ENCODE data around the gene C14orf132.
"Not testable (repeated sequence)": the region's sequence is repeated elsewhere in the genome, so short reads cannot be mapped to it uniquely, and the experiment has no call there.

The C14orf132 gene
- total RNA-seq, result 3.5 to 16.4 reads per million in 2 donors

DNA sequence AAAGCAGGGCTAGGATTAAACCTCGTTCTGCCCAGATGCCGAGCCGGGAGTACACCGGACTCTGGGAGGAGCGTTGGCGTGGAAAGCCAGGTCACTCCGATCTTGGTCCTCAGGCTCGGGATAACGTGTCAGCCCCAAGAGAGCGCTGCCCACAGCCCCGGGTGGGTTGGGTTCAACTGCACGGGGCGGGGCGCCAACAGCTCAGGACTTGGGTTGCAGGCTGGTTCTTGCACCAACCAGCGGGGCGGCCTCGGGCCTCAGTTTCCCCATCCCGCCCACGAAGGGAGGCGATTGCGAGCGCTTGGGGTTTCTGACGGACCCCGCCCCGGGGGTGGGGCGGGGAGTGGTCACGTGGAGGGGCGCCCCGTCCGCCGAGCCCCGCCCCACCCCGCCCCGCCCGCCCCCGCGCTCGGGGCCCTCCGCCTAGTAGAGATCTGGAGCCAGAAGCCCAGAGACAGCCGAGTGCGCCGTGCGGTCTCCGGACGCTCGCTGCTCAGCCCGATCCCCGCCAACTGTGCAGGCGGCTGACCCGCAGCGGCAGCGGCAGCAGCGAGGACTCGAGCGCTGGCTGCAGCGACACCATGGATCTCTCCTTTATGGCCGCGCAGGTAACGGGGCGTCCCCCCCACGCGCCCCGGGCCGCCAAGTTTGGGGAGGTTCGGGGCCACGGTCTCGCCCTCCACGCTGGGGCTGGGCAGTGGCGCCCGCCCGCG, at the start of gene C14orf132:
TSS of gene C14orf132 (plus strand) at position 443 of the 713 bp plus-strand sequence. CDS start at position 582, 139 bp downstream.
- DNase-seq, result peak; percentile 14

DNA sequence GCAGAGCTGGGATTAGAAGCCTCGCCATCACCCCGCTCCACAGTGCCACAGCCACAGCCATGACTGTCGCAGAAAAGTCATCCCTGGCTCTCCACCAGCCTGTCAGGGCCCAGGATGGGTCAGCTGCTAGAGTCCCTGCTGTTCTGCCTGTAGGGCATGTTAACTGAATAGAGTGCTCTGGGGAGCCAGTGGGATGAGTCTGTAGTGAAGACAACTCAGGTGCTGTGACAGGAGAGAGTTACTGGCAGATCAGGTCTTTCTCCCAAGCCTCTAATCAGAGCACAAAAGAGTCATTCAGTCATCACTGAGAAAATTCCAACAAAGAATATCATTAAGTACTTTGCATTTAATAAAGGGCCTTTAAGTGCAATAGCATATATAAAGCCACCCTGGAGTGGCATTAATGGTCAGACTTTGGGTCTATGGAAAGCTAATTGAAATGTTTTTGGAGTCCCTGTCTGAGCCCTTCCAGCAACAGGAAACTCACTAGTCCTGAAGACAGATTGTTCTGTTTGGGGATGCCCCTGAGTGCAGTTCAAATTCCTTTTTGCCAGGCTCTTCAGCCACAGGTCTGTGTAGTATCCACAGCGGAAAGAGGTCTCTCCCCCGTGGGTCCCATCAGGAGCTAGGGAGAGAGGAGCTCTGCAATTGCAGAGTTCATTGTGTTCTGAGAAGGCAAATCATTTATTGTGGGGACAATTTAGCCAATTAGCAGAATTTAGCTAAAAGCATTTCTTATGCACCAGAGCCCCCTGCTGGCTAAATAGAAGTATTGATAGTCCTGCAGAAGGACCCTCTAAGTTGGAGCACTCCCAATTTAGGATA, 45.2 kb upstream of the C14orf132 start:
- DNase-seq, result no peak

DNA sequence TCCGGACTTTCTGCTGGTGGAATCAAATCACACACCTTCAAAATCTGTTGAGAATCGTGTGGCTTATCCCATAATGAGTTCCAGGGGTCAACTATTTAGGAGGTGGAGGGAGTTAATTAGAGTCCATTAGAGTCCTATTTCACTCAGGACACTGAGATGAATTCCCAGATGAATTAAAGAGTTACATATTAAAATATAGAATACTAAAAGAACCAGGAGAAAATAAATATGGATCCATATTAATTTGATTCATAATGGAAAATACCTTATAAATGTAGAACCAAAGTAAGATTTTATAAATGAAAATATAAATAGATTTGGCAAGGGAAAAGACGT, 44.6 kb upstream of the C14orf132 start:
- DNase-seq, result no peak

GRCh38 chr14:95998656-95999055, 40.5 kb upstream of the C14orf132 start:
- DNase-seq, result no peak

GRCh38 chr14:96001866-96002497, 37.2 kb upstream of the C14orf132 start:
- no peak for DNase-seq

GRCh38 chr14:96002498-96002884, 36.7 kb upstream of the C14orf132 start:
- DNase-seq, result no peak

- no peak for DNase-seq
Measured at GRCh38 chr14:96011131-96011530, 28.0 kb upstream of the C14orf132 start.

DNA sequence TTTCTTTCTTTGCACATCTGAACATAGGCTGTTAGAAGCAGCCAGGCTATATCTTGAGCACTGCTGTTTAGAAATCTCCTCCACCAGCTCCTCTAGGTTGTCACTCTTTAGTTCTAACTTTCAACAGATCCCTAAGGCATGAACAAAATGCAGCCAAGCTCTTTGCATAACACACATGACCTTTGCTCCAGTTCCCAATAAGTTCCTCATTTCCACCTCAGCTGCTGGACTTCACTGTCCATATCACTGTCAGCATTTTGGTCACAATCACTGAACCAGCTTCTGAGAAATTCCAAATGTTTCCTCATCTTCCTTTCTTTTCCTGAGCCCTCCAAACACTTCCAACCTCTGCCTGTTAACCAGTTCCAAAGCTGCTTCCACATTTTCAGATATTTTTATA, 27.6 kb upstream of the C14orf132 start:
- no peak for DNase-seq

DNA sequence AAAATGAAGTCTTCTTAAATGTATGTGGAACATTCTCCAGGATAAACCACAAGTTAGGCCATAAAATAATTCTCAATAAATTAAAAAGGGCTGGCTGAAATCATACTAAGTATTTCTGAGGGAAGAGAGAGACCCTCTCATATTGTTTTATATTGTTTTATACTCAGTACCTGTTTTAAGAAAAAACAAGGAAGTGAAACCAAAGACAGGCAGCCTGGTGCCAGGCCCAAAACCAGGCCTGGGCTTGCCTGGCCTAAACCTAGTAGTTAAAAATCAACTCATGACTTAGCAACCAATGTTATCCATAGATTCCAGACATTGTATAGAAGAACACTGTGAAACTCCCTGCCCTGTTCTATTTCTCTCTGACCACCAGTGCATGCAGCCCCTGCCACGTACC, 26.4 kb upstream of the C14orf132 start:
- not testable (repeated sequence) for DNase-seq

DNA sequence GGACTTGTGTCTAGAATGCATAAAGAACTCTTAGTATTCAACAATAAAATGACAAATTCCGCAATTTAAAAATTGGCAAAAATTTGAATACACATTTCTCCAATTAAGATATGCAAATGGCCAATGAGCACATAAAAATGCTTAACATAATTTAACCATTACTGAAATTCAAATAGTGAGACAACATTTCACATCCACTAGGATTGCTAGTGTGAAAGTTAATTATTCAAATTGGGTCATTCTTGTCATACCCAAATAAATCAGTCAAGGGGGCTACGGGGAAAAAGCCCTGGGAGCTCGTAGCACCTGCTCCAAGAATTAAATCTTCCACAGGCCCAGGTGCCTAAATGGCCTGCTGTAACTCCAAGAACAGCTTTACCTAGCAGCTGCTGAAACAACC, 25.0 kb upstream of the C14orf132 start:
- no peak for DNase-seq

GRCh38 chr14:96016501-96017160, 22.5 kb upstream of the C14orf132 start:
- DNase-seq, result no peak

DNA sequence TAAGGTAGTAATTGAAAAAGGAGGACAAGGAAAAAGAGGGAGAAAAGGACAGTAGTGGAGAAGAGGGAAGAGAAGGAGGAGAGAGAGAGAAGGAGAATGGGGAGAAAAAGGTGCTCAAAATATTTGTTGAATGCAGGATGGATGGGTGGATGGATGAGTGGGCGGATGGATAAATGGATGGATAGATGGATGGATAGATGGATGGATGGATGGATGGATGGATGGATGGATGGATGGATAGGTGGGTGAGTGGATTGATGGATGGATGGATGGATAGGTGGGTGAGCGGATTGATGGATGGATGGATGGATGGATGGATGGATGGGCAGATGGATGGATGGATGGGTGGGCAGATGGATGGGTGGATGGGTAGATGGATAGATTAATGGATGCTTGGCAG, 21.3 kb upstream of the C14orf132 start:
- DNase-seq, result no peak

GRCh38 chr14:96027431-96028355, 11.5 kb upstream of the C14orf132 start:
- no peak for DNase-seq

DNA sequence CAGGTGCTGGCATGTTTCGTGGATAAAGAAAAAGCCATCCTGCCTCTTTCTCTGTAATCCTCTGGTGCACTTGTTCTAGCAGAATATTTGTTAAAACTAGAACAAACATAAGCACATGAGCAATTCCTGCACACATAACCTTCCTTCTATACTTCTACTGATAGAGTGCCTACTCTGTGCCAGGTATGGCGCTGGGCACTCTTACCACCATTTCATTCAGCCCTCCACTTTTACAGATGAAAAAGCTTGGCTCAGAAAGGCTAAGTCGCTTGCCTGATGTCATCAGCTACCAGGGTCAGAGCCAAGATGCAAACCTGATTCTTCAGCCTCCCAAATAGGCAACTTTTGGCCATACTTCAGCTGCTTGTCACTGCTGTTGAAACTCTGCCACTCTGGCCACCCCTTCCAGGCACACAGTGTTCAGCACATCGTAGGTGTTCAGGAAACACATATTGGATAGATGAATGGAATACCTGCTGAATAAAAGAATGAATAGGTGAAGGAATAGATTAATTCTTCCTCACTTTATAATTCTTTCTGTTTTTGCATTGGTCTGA, 10.0 kb upstream of the C14orf132 start:
- DNase-seq, result no peak

GRCh38 chr14:96030108-96030760, 8.9 kb upstream of the C14orf132 start:
- no peak for DNase-seq

- DNase-seq, result no peak
Measured at GRCh38 chr14:96031691-96032090, 7.5 kb upstream of the C14orf132 start.

DNA sequence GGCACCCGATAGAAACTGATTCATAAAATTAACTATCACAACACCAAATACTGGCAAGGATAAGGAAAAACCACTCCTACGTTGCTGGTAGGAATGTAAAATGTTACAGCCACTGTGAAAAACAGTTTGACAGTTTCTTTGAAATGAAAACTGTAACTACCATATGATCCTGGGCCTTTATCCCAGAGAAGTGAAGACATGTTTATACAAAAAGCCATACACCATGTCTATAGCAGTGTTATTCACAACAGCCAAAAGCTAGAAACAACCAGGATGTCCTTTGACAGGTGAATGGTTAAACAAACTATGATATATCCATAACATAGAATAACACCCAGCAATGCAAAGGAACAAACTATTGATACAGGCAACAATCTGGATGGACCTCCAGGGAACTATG, 3.7 kb upstream of the C14orf132 start:
- no peak for DNase-seq

DNA sequence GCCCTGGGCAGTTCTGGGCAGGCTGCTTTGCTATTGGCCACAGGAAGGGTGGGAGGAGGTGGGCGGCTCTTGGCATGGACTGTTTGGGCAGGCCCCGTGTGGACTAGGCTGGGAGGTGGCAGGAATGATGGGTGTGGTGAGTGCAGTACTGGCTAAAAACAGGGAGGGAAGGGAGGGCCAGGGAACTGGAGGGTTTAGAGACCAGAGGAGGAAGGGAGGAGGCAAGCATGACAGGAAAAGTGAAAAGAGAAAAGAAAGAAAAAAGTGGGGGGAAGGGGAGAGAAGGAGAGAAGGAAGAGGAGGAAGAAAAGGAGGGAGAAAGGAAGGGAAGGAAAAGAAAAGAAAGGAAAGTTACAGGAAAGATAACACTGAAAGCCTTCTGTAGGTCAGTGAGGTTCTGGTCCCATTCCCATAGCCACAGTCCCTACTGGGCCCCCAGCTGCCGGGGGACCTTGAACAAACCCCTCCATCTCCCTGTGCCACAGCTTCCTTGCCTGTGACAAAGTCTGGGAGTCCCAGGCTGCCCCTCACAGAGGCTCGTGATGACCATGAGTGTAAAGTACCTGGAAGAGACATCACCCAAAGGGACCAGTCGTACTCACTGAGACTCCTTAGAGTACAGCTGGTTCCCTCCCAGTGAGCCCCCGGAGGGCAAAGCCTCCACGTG, 1.1 kb upstream of the C14orf132 start:
- no peak for DNase-seq

GRCh38 chr14:96038558-96038919, 623 bp upstream of the C14orf132 start:
- DNase-seq, result no peak

DNA sequence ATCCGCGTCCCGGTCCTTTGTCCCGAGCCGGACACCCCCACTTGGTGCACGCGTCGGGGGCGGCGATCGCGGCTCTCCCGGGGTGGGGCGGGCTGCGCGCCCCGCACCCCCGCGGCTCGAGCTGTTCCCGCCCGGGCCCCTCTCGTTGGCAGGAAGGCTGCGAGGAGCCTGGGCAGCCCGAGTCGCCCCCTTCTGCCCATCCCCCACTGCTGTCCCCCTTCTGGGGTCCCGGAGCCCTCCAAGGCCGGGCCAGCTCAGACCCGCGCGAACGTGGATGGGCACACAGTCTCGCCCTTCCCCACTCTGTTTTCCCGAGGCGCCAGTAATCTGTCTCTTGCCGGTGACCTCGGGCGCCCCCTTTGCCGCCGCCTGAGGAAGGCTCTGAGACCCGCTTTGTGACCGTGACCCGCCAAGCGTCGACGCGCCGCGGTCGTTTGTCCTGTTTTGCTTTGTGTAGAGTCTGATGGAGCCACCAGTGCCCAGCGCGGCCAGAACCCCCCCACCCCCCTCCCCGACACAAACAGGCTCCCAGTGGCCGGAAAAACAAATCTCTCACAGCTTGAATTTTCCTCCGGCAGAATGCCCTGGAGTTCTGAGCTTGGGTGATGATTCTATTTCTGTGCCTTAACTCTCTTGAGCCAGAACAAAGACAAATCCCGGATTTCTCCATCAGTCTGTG, 610 bp downstream of the C14orf132 start:
- no peak for DNase-seq

Measured in activated gamma-delta T cell (primary cell).